GM18868 (cell line): ENCODE results near the gene ADAM23.

ENCODE experiments used
- ATAC-seq: cut with Tn5 transposase; IDR thresholded peaks from one replicate; pipeline ENCODE4 v1.9.1; 2021; ENCODE audit warnings: mild to moderate bottlenecking, moderate library complexity; ENCODE audit not compliant: unreplicated experiment

ADAM23 gene

DNA sequence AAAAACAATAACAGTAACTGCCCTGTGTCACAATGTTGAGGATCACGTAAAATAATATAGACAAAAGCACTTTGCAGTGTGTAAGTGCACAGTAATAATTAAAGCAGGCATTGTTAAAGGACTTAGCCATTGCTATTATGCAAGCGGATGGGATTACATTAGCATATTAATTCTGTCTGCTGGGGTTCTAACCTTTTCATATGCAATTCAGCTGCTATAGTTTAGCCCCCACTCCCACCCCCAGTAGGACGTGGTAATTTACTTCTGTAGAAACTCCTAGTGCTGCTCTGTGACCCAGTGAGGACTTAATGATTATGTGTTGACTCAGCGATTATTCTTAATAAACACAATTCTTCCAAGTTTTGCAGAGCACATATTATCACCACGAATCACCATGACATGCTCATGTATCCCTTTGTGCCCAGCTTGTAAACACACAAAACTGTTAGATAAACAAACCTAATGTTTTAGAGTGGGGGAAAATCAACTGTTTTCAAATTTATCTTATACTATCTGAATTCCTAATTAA lies 5.1 kb upstream of the ADAM23 start:
- ATAC-seq = no peak

DNA sequence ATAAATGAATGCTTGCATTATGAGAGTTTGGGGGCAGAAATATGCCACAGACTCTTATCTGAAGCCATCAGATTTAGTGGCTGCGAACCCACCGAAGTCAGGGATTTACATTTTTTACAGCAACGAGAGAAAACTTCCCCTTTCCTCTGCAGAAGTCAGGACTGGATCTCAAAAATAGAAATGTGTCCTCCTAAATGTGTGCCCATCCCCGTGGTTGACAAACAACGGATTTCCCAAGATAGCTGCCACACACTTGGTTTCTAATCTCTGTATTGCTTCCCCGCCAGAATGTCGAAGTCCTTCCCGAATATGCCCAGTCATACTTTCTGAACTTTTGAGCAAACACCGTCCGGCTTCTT lies 879 bp upstream of the ADAM23 start:
- ATAC-seq = no peak

GRCh38 chr2:206443735-206444527 lies 599 bp downstream of the ADAM23 start:
- ATAC-seq = peak; percentile 57

GRCh38 chr2:206445948-206446347 lies 2.6 kb downstream of the ADAM23 start:
- ATAC-seq = no peak

- peak; percentile 68 for ATAC-seq
Observed at GRCh38 chr2:206452242-206452641, 8.9 kb downstream of the ADAM23 start.

DNA sequence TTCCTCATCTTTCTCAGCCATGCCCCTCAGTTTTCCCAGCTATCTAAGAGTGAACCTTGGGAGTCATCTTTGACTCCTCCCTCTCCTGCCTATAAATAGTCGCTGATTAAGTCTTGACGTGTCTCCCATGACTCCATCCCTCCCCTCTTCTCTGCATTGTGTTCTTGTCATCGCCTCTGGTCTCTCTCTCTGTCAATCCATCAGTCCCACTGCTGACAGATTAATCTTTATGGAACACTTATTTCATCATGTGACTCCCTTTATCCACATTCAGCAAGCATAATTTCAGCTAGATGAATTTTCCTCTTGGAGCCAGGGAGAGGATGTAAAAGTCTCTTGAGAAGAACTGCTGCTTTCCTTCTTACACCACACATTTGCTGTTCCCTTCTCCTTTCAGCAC lies 9.4 kb downstream of the ADAM23 start:
- no peak for ATAC-seq

DNA sequence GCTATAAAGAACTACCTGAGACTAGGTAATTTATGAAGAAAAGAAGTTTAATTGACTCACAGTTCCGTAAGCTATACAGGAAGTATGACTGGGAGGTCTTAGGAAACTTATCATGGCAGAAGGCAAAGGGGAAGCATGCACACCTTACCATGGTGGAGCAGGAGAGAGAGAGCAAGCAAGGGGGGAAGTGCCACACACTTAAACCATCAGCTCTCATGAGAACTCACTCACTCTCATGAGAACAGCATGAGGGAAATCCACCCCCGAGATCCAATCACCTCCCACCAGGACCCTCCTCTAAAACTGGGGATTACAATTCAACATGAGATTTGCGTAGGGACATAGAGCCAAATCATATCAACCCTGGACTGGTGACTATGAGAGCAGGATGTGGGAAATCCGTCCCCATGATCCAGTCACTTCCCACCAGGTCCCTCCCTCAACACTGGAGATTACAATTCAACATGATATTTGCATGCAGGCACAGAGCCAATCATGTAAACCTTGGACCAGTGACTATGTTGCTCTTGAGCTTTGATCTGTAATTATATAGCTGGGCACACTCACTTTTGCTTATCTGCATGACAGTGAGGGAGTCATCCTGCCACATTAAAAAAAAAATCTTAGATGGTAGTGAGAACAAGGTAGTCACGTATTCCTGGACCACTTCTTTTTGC lies 12.9 kb downstream of the ADAM23 start:
- ATAC-seq = no peak

DNA sequence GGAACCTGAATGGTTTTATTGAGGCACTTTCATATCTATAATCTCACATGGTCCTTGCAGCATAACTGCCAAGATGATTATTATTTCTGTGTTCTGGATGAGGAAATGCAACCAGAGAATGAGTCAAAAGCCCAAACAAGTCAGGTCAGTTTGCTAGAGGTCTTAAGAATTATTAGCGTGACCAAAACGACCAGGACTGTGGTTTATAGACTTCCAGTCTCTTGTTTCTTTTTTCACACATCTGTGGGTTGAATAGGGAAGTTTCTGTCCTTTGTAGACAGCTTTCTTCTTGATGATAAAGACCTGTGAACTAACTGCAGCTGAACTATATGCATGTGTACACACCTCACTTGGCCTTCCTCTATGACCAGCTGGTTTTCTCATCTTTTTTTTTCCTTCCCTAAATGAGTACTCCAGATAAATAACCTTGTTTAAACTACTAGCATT lies 13.9 kb downstream of the ADAM23 start:
- ATAC-seq = peak; percentile 89

DNA sequence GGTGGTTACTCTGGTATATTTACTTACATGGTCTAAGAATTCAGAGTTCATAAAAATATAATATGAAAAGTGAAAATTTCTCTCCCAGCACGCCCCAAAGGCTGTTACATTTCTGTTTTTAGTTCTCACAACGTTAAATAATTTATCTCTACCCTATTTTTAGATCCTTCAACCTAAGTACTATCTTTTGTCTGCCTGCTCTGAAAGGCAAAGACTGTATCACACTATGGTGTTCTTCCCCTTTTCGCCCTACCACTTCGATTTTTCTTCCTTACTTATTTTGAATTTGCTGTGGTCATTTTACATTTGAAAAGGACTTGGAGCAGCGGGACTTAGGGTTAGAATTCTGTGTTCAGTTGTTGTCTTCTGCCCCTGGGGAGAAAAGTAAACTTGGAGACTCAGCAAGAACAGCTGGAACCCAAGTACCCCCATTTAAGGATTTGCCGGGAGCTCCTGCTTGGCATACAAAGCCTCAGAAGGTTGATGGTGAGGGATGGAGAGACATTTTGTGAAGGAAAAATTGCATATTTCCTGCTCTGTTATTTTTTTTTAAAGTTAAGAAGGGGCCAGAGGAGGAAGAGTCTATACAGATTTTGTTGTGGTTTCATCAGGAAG lies 19.0 kb downstream of the ADAM23 start:
- ATAC-seq = no peak

GRCh38 chr2:206463685-206464084 lies 20.4 kb downstream of the ADAM23 start:
- ATAC-seq = no peak

DNA sequence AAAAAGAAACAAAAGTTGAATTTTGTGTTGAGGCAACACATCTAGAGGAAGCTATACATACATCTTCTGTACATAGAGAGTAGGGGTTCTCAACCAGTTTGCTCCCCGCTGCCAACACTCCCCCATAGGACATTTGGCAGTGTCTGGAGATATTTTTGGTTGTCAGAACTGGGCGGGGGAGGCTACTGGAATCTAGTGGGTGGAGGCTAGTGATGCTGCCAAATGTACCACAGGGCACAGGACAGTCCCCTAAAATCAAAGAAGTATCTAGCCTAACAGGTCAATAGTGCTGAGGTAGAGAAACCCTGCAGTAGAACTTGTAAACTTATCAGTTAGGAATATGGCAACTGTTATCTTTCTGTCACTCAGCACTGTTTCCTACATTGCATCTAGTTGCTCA lies 21.3 kb downstream of the ADAM23 start:
- no peak for ATAC-seq

DNA sequence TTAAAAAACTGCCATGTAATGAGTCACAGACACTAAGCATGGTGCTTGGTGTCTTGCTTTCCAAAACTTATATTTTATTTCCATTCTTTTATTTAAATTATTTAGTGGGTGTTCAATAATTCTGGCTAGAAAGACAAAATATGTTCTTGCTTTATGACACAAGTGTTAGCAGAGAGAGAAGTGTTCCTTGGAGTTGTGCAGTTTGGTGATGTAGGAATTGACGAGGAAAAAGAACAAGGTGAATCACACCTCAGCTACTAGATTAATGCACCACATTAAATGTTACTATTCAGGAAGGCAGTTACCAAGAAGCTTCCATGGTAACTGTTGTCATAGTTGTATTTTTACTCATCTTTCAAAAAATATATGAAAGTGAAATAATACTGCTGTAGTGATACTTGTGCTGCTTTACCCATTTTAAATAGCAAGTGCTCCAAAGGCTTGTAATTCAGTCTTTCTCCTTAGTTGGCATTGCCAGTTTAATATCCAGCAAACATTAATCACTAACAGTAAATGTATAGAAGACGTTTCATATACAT lies 28.3 kb downstream of the ADAM23 start:
- no peak for ATAC-seq

- ATAC-seq = no peak
Observed at GRCh38 chr2:206472094-206472493, 28.8 kb downstream of the ADAM23 start.

- ATAC-seq = no peak
Observed at GRCh38 chr2:206474099-206474498, 30.8 kb downstream of the ADAM23 start.

DNA sequence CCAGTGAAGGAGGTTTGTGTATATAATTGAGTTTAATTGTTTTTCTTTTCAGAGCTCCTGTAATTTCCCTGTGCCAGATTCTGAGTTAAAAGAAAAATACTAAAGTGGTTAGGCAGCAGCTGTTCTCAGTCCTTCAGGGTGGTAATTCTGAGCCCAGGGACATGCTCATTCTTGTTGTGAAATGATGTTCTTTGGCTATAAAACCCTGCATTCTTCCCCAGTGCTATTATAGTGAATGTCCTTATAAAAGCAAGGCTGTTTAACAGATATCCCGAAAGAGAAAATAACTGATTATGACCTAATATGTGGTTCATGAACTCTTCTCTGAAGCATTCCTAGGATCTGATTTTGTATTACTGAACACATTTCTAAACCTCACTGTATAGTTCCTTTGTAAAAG lies 34.0 kb downstream of the ADAM23 start:
- no peak for ATAC-seq

- no peak for ATAC-seq
Observed at GRCh38 chr2:206478340-206478739, 35.0 kb downstream of the ADAM23 start.

DNA sequence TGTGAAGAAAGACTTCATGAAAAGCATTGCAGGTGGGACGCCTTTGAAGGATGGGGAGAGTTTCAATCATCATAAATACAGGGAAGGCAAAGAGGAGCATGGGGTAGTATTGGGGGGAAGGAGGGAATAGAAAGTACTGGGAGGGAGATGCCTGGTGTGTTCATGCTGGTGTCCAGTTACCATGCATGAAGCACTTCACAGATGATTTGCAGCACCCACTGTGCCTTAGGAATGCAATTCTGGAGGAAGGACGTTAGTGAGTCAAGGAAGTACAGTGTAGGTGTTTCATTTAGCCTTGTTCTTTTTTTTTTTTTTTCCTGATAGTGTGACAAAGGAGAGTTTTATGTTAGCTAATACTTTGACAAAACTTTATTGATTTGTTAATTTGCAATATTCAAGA lies 36.8 kb downstream of the ADAM23 start:
- ATAC-seq = no peak

- ATAC-seq = no peak
Observed at GRCh38 chr2:206480620-206481019, 37.3 kb downstream of the ADAM23 start.

DNA sequence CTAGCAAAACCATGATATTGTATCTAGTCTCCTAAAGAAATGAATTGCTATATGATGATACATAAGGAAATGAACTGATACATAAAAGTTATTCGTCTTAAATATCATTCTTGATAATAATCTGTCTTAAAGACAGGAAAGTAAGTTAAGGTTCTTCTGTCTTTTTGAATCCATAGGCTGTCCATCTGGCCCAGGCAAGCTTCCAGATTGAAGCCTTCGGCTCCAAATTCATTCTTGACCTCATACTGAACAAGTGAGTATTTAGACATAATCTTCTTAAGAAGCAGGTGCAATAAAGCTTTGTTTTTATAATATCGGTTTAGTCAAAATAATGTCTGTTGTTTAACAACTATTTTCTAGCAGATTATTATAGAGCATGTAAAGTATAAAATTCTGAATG lies 37.7 kb downstream of the ADAM23 start:
- ATAC-seq = no peak

DNA sequence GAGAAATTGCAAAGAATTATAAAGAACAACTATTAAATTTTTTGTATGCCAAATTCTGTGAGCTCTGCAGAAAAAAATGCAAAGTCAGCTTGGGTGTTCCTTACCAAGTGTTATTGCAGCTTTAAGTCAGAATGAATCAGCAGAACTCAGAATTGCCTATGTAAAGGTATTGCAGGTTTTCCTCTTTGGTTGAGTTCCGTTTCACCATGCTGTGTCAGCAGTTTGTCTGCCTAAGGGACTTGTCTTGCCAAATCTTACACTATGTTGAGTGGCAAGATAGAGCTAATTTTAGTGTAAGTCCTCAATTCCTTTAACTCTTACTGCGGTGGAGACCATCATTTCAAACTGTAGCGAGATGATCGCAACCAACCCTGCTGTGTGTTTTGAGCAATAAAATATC lies 38.8 kb downstream of the ADAM23 start:
- no peak for ATAC-seq

- ATAC-seq = no peak
Observed at GRCh38 chr2:206482633-206483032, 39.3 kb downstream of the ADAM23 start.

- ATAC-seq = no peak
Observed at GRCh38 chr2:206488053-206488452, 44.7 kb downstream of the ADAM23 start.
